SK-N-SH treated with all-trans-retinoic acid at 6 μM for 48 hours (cell line): ENCODE results near the gene SHC4.

Source experiments
- ATAC-seq: fragments of 200-7000 bp; cut with Tn5 transposase; 3 replicates; pipeline ENCODE4 v1.9.1; 2020; ENCODE audit warnings: mild to moderate bottlenecking, moderate library complexity
- ARNTL ChIP-seq: fragments of 450-650 bp; formaldehyde crosslinking; IDR thresholded peaks from 2 replicates; pipeline ENCODE4 v1.5.0; 2020; ENCODE audit warnings: low read depth, mild to moderate bottlenecking, moderate library complexity, borderline replicate concordance
- BACH2 ChIP-seq: fragments of 250-450 bp; sonication (Bioruptor Pico); IDR thresholded peaks from 2 replicates; pipeline ENCODE4 v1.9.0; 2021; ENCODE audit warnings: mild to moderate bottlenecking, borderline replicate concordance
- CREB5 ChIP-seq: fragments of 250-450 bp; sonication (Bioruptor Pico); IDR thresholded peaks from 2 replicates; pipeline ENCODE4 v1.5.1; 2020; ENCODE audit warnings: low read depth, mild to moderate bottlenecking, moderate library complexity
- CSRNP3 ChIP-seq: fragments of 250-450 bp; sonication (Bioruptor Pico); IDR thresholded peaks from 2 replicates; pipeline ENCODE4 v1.5.1; 2021; ENCODE audit warnings: mild to moderate bottlenecking, moderate library complexity
- ESRRG ChIP-seq: fragments of 250-450 bp; sonication (Bioruptor Pico); IDR thresholded peaks from 2 replicates; pipeline ENCODE4 v1.6.1; 2021; ENCODE audit warnings: mild to moderate bottlenecking
- GLIS3 ChIP-seq: fragments of 250-450 bp; sonication (Bioruptor Pico); IDR thresholded peaks from 2 replicates; pipeline ENCODE4 v1.5.0; 2020; ENCODE audit warnings: mild to moderate bottlenecking, moderate library complexity
- OSR1 ChIP-seq: fragments of 250-450 bp; sonication (Bioruptor Pico); IDR thresholded peaks from 2 replicates; pipeline ENCODE4 v1.8.0; 2022; ENCODE audit warnings: moderate library complexity, mild to moderate bottlenecking, inconsistent platforms
- POU6F1 ChIP-seq: fragments of 250-450 bp; sonication (Bioruptor Pico); IDR thresholded peaks from 2 replicates; pipeline ENCODE4 v1.8.0; 2021; ENCODE audit warnings: low read depth, mild to moderate bottlenecking, moderate library complexity, borderline replicate concordance
- PPARA ChIP-seq: fragments of 250-450 bp; sonication (Bioruptor Pico); IDR thresholded peaks from 2 replicates; pipeline ENCODE4 v1.5.0; 2020; ENCODE audit warnings: mild to moderate bottlenecking, borderline replicate concordance
- RARB ChIP-seq: fragments of 250-450 bp; sonication (Bioruptor Pico); IDR thresholded peaks from 2 replicates; pipeline ENCODE4 v1.8.0; 2021; ENCODE audit warnings: mild to moderate bottlenecking, moderate library complexity
- SNAI2 ChIP-seq: fragments of 250-450 bp; sonication (Bioruptor Pico); IDR thresholded peaks from 2 replicates; pipeline ENCODE4 v1.5.0; 2020; ENCODE audit warnings: mild to moderate bottlenecking, moderate library complexity
- TCF4 ChIP-seq: fragments of 250-450 bp; sonication (Bioruptor Pico); IDR thresholded peaks from 2 replicates; pipeline ENCODE4 v1.8.0; 2021; ENCODE audit warnings: mild to moderate bottlenecking, moderate library complexity, borderline replicate concordance
- TOX ChIP-seq: fragments of 250-450 bp; sonication (Bioruptor Pico); IDR thresholded peaks from 2 replicates; pipeline ENCODE4 v1.8.0; 2021; ENCODE audit warnings: mild to moderate bottlenecking, moderate library complexity, borderline replicate concordance
- TSHZ2 ChIP-seq: fragments of 250-450 bp; sonication (Bioruptor Pico); IDR thresholded peaks from 2 replicates; pipeline ENCODE4 v1.5.0; 2020; ENCODE audit warnings: mild to moderate bottlenecking, moderate library complexity
- ZC3H10 ChIP-seq: fragments of 250-450 bp; sonication (Bioruptor Pico); IDR thresholded peaks from 2 replicates; pipeline ENCODE4 v1.5.1; 2021; ENCODE audit warnings: mild to moderate bottlenecking, moderate library complexity
- ZFP3 ChIP-seq: fragments of 250-450 bp; sonication (Bioruptor Pico); IDR thresholded peaks from 2 replicates; pipeline ENCODE4 v1.5.0; 2020; ENCODE audit warnings: mild to moderate bottlenecking, moderate library complexity
- ZFP30 ChIP-seq: fragments of 450-650 bp; formaldehyde crosslinking; IDR thresholded peaks from 2 replicates; pipeline ENCODE4 v1.5.0; 2022; ENCODE audit warnings: mild to moderate bottlenecking, moderate library complexity
- ZNF565 ChIP-seq: fragments of 450-650 bp; formaldehyde crosslinking; conservative IDR thresholded peaks from 2 replicates; pipeline ENCODE4 v1.5.0; 2020; ENCODE audit warnings: low read depth, mild to moderate bottlenecking, moderate library complexity
- ZNF70 ChIP-seq: fragments of 450-650 bp; formaldehyde crosslinking; IDR thresholded peaks from 2 replicates; pipeline ENCODE4 v1.5.0; 2020; ENCODE audit warnings: mild to moderate bottlenecking, moderate library complexity
- ZNF8 ChIP-seq: fragments of 450-650 bp; formaldehyde crosslinking; IDR thresholded peaks from 2 replicates; pipeline ENCODE4 v1.5.0; 2020; ENCODE audit warnings: mild to moderate bottlenecking, moderate library complexity

Gene SHC4

GRCh38 chr15:48905216-48905615 is 58.5 kb downstream of the SHC4 start:
- TF ChIP-seq TCF4 (CRISPR knock-in tag) (no peak), ARNTL (no peak), CREB5 (CRISPR knock-in tag) (no peak), PPARA (no peak)
- ATAC-seq = no peak

GRCh38 chr15:48904758-48905157 is 59.0 kb downstream of the SHC4 start:
- TF ChIP-seq ZNF70 (CRISPR knock-in tag) = no peak
- no peak for TF ChIP-seq SNAI2 (CRISPR knock-in tag)
- TF ChIP-seq TSHZ2 (CRISPR knock-in tag) = no peak
- no peak for TF ChIP-seq ZC3H10
- no peak for TF ChIP-seq BACH2
- no peak for TF ChIP-seq ZFP30 (CRISPR knock-in tag)
- no peak for TF ChIP-seq TOX (CRISPR knock-in tag)
- TF ChIP-seq OSR1 = no peak
- TF ChIP-seq RARB (CRISPR knock-in tag) = no peak
- TF ChIP-seq ZNF565 (CRISPR knock-in tag) = no peak
- no peak for TF ChIP-seq ZFP3 (CRISPR knock-in tag)
- TF ChIP-seq, all 23 proteins: peak for 0
- ATAC-seq = no peak

- no peak for ATAC-seq
These were observed 63.9 kb downstream of the SHC4 start for GRCh38 chr15:48899793-48900192.

More at GRCh38 chr15:48899793-48900192, 63.9 kb downstream of the SHC4 start:
- no peak for TF ChIP-seq TSHZ2 (CRISPR knock-in tag)
- no peak for TF ChIP-seq SNAI2 (CRISPR knock-in tag)
- no peak for TF ChIP-seq RARB (CRISPR knock-in tag)
- no peak for TF ChIP-seq GLIS3 (CRISPR knock-in tag)
- no peak for TF ChIP-seq OSR1
- no peak for TF ChIP-seq ZNF8 (CRISPR knock-in tag)
- TF ChIP-seq POU6F1 (CRISPR knock-in tag) = no peak
- TF ChIP-seq CSRNP3 (CRISPR knock-in tag) = no peak
- TF ChIP-seq ZFP3 (CRISPR knock-in tag) = no peak
- no peak for TF ChIP-seq PPARA
- no peak for TF ChIP-seq ZC3H10
- TF ChIP-seq ESRRG = no peak
